Left renal pelvis (tissue), 4 donors: Measurements from ENCODE around the gene DOCK2. TPM values are rescaled to one million over a fixed set of nuclear protein-coding genes. Genes with fewer than 3 reads are reported as not detected.

Experiments
- DNase-seq, 4 donors: peaks; one replicate each; pipeline ENCODE4 v3.0.0-alpha.2; 2013; ENCODE audit warnings: low read depth in 4 of 4, low spot score in 3 of 4
- polyA plus RNA-seq, 4 donors: library from polyadenylated mRNA; unstranded; fragments of 120-200 nt; gene quantifications; one replicate each; pipeline ENCODE4 v1.2.1, GENCODE V29; 2013; ENCODE audit not compliant: insufficient read length in 4 of 4

DOCK2 gene
- polyA plus RNA-seq, 4 donors, result 2.7 to 5.8 (median 3.0) TPM

- DNase-seq, result no peak
Observed at GRCh38 chr5:169886677-169887076, 249.6 kb downstream of the DOCK2 start.

GRCh38 chr5:169889572-169889971, 252.5 kb downstream of the DOCK2 start:
- no peak for DNase-seq

GRCh38 chr5:169893010-169893409, 255.9 kb downstream of the DOCK2 start:
- DNase-seq, result no peak

GRCh38 chr5:169893571-169893970, 256.5 kb downstream of the DOCK2 start:
- no peak for DNase-seq

GRCh38 chr5:169895926-169896325, 258.9 kb downstream of the DOCK2 start:
- no peak for DNase-seq

GRCh38 chr5:169897481-169897880, 260.4 kb downstream of the DOCK2 start:
- DNase-seq, result no peak

GRCh38 chr5:169901896-169902295, 264.8 kb downstream of the DOCK2 start:
- no peak for DNase-seq

- no peak for DNase-seq
Observed at GRCh38 chr5:169904059-169904458, 267.0 kb downstream of the DOCK2 start.

GRCh38 chr5:169904508-169904907, 267.4 kb downstream of the DOCK2 start:
- DNase-seq, result no peak

- no peak for DNase-seq
Observed at GRCh38 chr5:169905017-169905416, 267.9 kb downstream of the DOCK2 start.

- no peak for DNase-seq
Observed at GRCh38 chr5:169906745-169907649, 269.9 kb downstream of the DOCK2 start.

GRCh38 chr5:169908864-169909263, 271.8 kb downstream of the DOCK2 start:
- DNase-seq, result no peak

- DNase-seq, result no peak
Observed at GRCh38 chr5:169909945-169910344, 272.9 kb downstream of the DOCK2 start.

GRCh38 chr5:169910393-169910792, 273.3 kb downstream of the DOCK2 start:
- DNase-seq, result no peak

GRCh38 chr5:169911448-169912212, 274.6 kb downstream of the DOCK2 start:
- no peak for DNase-seq

GRCh38 chr5:169913479-169913878, 276.4 kb downstream of the DOCK2 start:
- no peak for DNase-seq

GRCh38 chr5:169914766-169915165, 277.7 kb downstream of the DOCK2 start:
- DNase-seq, result peak in 2 of 4 donors; percentile 18 to 29

GRCh38 chr5:169917500-169917899, 280.4 kb downstream of the DOCK2 start:
- no peak for DNase-seq

- no peak for DNase-seq
Observed at GRCh38 chr5:169918228-169918627, 281.2 kb downstream of the DOCK2 start.

GRCh38 chr5:169920474-169920873, 283.4 kb downstream of the DOCK2 start:
- DNase-seq, result no peak

- no peak for DNase-seq
Observed at GRCh38 chr5:169921384-169921783, 284.3 kb downstream of the DOCK2 start.

- DNase-seq, result no peak
Observed at GRCh38 chr5:169921949-169922348, 284.9 kb downstream of the DOCK2 start.
